GM19468 (cell line): ENCODE data around the gene OR52D1.

ENCODE experiments used
- ATAC-seq: cut with Tn5 transposase; IDR thresholded peaks from one replicate; pipeline ENCODE4 v1.9.1; 2021; ENCODE audit warnings: mild to moderate bottlenecking, moderate library complexity, moderate number of reproducible peaks; ENCODE audit not compliant: unreplicated experiment; ENCODE audit errors: extremely low read depth

Gene OR52D1

DNA sequence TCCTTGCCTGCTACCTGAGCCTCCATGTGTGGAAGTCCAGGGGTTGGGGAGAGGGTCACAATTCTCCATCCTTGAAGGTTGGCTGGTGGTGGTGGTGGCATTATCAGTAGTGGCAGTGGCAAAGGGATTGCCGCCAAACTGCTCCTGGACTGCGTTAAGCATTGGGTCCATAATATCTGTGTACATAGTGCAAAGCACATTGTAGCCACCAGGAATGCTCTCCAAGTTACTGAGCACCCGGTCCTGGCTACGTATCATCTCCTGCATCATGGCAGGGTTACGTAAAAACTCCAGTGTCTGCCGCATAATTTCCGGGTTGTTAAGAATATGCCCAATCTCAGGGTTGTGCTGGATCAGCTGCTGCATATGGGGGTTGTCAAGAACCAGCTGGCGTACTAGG lies 20.1 kb downstream of the OR52D1 start:
- no peak for ATAC-seq

DNA sequence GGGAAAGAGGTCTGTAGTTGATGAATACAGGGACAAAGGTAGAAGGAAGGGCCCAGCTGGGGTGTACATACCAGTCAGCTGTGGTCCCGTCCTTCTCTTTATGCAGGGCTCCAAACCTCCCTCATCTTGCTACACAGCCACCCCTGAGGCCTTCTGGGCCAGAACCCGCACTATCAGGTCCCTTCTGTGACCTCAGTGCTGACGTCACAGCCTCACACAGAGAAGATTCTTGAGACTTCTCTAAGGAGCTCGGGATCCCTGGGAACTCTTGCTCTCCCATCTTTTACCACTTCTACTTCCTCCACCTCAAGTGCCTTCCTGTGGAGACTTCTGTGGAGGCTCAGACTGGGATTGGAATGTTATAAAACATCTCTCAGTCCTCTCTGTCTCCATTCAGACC lies 21.3 kb downstream of the OR52D1 start, which contains the start of gene UBQLN3:
Gene UBQLN3, minus strand, starts transcription at position 155 of the 400 bp plus-strand sequence. CDS start 399 bp downstream, outside the sequence.
- ATAC-seq = no peak

DNA sequence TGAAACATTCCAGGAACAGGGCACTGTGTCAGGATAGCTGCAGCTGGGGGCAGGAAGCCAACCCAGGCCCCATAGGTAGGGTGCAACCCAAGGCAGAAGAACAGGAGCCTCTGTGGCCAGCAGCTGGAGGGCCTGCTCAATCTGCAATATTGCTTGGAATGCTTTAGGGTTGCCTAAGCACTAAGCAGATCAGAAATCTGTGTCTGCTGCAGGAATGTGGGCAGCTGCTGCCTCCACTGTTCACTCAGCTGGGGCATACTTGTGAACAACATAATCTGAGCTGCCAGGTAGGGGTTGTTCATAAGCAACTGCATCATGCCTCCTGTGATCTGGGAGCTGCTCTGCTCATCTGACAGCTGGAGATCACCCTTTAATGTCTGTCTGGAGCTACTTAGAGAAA lies 26.4 kb downstream of the OR52D1 start:
- no peak for ATAC-seq

DNA sequence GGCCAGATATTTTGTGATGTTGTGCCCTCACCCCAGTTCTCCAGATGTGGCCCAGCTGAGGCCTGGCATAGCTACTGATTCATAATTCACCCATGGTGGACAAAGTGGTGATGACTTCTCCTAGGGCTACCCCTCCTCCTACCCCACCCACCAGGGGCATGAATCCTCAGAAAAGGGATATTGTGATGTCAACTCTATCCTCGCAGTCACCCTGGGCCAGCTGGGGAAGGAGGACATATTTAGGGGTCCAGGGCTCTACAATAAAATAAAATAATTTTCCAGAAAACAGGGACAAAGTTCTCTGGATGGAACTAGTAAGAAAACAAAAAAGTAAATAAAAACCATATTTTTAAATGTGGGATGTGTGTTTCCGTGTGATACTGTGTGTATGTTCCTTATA lies 28.1 kb downstream of the OR52D1 start, which contains the start of gene UBQLNL:
Gene UBQLNL, minus strand, starts transcription at position 101 of the 400 bp plus-strand sequence. CDS start 258 bp downstream, outside the sequence.
- no peak for ATAC-seq

DNA sequence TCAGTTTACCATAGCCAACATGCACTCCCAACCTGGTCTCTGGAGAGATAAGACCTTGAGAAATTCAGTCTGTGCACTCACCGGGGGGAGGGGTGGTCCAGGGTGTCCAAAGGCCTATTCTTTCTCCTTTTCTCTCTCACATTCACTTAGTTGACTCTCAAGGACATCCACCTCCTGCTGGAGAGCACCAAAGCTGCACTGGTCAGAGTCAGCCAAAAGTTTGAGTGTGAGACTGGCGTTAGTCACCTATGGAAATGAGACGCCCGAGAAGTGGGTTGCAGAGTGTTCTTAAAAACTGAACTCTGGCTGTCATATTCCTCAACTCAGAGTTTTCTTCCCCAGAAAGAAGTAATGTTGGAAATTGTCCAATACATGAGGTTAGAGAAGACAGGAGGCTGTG lies 33.1 kb downstream of the OR52D1 start:
- no peak for ATAC-seq

DNA sequence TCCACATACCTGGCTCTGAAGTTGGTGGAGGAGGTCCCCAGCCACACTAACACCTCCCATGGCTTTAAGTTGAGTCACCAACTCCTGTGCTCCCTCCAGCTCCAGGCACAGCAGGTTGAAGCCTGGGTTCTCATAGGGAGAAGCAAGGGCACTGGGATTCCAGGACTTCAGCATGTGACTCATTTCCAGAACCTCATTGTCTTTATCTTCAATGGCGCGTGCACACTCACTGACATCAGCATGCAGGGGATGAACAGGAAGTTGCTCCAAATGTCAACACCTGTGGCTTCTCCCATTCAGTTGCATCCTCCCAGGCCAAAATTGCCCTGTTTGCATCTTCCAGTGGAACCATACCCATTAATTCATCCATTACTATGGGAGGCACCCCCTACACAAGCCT lies 33.8 kb downstream of the OR52D1 start:
- no peak for ATAC-seq

DNA sequence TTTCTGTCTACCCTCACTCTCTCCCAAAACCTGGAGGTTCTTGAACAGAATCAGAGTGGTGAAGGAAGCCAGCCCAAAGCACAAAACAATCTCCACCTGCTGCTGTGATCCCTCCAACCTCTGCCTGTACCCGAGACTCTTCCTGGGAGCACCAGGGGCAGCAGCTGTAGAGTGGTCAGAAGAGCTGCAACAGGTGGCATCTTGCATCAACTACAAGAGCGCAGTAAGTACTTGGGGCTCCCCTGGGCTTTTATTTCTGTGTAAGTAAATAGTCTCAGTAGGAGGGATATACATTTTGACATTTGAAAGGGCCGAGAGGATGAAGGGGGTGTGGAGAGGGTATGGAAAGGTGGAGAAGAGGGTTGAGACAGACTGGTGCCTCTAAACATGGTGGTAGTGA lies 36.3 kb downstream of the OR52D1 start:
- no peak for ATAC-seq

DNA sequence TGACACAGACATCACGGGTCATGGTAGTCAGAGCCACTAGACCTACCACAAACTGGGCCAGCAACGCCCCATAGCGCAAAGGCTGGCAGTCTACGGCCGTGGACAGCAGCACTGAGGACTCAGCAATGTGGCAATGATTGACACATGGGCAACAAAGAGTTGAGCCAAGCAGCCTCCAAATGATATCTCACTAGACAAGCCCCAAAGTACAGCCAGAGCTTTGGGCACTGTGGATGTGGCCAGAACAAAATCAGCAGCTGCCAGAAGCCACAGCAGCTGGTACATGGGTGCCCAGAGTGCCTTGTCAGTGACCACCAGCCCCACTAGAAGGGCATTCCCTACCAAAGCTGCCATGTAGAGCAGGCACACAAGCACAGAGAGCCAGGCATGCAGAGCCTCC lies 39.2 kb downstream of the OR52D1 start:
- no peak for ATAC-seq

DNA sequence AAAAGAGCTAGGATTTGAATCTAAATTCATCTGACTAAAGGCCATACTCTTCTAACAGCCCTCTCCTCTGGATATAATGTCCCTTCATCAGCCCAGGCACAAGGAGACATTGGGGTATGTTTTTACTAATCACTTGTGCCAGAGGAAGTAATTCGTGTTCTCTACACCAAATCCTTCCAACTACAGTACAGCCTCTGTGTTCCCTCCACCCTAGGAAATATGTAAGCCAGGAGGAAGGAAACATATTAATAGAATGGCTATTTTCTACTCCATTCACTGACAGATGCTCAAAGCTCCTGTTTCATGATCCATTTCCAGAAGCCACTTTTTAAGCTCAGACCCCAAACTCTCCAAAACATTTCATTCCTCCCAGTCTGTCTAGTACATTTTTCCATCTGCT lies 40.0 kb downstream of the OR52D1 start:
- no peak for ATAC-seq

DNA sequence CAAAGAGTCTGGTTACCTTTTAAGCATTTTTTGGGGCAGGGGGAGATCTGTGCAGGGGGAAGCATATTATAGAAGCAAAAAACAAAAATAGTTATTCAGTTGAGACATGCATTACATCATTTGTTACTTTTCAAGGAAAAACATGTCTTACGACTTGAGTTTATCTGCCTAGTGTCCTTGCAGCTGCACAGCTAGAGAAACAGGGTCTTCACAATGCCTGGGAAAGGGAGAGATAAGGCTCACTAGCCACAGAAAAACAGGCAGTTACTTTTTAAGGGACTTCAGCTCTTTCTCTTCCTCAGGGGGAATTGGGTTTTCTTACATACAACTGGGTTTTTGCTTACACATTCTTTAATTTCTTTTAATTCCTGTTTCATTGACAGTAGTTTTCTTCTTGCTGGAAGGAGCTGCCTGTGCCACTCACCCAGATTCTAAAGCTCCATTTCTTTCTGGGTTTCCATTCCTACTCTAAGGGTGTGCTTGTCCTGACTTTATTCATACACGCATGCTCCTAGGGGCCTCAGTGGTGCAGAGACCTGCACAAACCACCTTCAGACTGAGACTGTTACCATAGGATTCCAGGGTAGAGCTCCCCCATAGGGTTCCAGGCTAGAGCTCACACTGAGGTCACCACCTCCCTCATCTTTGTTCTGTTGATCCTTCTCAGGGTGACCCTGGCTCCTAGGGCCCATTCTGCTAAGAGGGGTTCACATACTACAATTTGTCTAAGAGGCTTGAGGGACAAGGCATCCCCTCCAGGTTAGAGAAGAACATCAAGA lies 42.8 kb downstream of the OR52D1 start:
- no peak for ATAC-seq

DNA sequence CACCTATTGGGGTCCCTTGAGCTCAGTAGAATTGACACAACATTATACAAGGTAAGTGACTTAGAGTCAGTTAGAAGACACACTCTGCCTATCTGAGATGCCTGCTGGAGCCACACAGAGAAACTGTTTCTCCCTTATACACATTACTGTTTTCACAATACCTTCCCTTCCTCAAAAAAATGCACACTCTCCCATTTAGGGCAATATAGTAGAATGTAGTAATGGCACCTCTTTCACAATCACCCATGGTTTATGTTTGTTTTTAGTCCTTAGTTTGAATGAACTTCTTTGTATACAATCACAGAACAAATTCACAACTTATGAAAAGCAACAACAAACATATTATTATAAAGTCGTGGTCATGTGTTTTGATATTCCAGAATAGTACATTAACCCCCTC lies 45.6 kb downstream of the OR52D1 start:
- ATAC-seq = no peak

DNA sequence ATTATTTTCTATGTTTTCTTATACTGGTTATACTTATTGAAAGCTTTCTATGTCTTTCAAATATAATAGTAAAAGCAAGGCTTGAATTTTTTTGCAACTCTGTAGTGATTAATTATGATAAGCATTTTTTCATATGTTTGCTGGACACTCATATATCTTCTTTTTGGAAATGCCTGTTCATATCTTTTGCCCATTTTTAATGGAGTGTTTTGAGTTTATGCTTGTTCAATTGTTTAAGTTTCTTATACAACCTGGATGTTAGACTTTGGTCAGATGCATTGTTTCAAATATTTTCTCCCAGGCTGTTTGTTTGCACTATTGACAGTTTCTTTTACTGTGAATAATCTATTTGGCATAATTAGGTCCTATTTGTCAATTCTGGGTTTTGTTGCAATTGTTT lies 48.0 kb downstream of the OR52D1 start:
- no peak for ATAC-seq
